ENCODE data around the gene PRELP.

GRCh38 chr1:203528063-203528462, 52.5 kb downstream of the PRELP start:
- TF ChIP-seq CTCF (IDR thresholded peaks at IDR 0.05), result no peak
- no peak for TF ChIP-seq POLR2A (IDR thresholded peaks at IDR 0.05)
